SU-DHL-6 (cell line): ENCODE data around the gene ZNF23.
A peak's percentile ranks its signal among the peaks of the same experiment; 100 is the strongest.

ENCODE experiments used
- H2AFZ ChIP-seq: fragments of 200-600 bp; sonication (generic); 2 replicates; pipeline ENCODE4 v1.6.1; 2014; ENCODE audit warnings: low read depth, mild to moderate bottlenecking, moderate library complexity, mixed read lengths, antibody characterized with exemption, low read length; ENCODE audit not compliant: severe bottlenecking
- H3F3A ChIP-seq: fragments of 200-600 bp; shearing (Covaris generic); 2 replicates; pipeline ENCODE4 v1.6.0; 2016; ENCODE audit warnings: antibody characterized with exemption, mild to moderate bottlenecking; ENCODE audit not compliant: insufficient read depth
- H3K27ac ChIP-seq: fragments of 200-600 bp; sonication (generic); 2 replicates; pipeline ENCODE4 v1.5.1; 2016; ENCODE audit warnings: low read depth, mild to moderate bottlenecking, low read length, moderate library complexity, mixed read lengths
- H3K27me3 ChIP-seq: fragments of 200-600 bp; sonication (generic), shearing (Covaris generic); 2 replicates; pipeline ENCODE4 v1.6.0; 2014; ENCODE audit warnings: mild to moderate bottlenecking, low read length
- H3K36me3 ChIP-seq: fragments of 200-600 bp; sonication (generic); 2 replicates; pipeline ENCODE4 v1.6.1; 2014; ENCODE audit warnings: mild to moderate bottlenecking, low read length, mixed read lengths
- H3K4me2 ChIP-seq: fragments of 300-600, 200-600 bp; shearing (Covaris generic), sonication (generic); 2 replicates; pipeline ENCODE4 v1.6.0; 2014; ENCODE audit warnings: low read length, low read depth, mild to moderate bottlenecking; ENCODE audit not compliant: poor library complexity, severe bottlenecking
- H3K4me3 ChIP-seq: fragments of 200-600 bp; sonication (generic); 2 replicates; pipeline ENCODE4 v1.5.1; 2014; ENCODE audit warnings: antibody characterized with exemption, low read length, mild to moderate bottlenecking, mixed read lengths; ENCODE audit not compliant: insufficient read depth, poor library complexity, severe bottlenecking
- H3K79me2 ChIP-seq: fragments of 200-600 bp; sonication (generic); 2 replicates; pipeline ENCODE4 v1.6.1; 2014; ENCODE audit warnings: mild to moderate bottlenecking, low read length, moderate library complexity; ENCODE audit not compliant: insufficient read depth
- H3K9ac ChIP-seq: fragments of 200-600 bp; sonication (generic); 2 replicates; pipeline ENCODE4 v1.7.0; 2014; ENCODE audit warnings: mild to moderate bottlenecking, low read length
- H3K9me2 ChIP-seq: fragments of 200-600 bp; sonication (generic); replicated peaks from 2 replicates; pipeline ENCODE4 v1.6.1; 2014; ENCODE audit warnings: low read length; ENCODE audit not compliant: insufficient read depth
- H3K9me3 ChIP-seq: fragments of 200-600 bp; sonication (generic); 2 replicates; pipeline ENCODE4 v1.6.1; 2014; ENCODE audit warnings: low read length, mixed read lengths; ENCODE audit not compliant: insufficient read depth
- H4K20me1 ChIP-seq: fragments of 200-600 bp; sonication (generic); 2 replicates; pipeline ENCODE4 v1.6.1; 2014; ENCODE audit warnings: low read depth, mild to moderate bottlenecking, antibody characterized with exemption, low read length, moderate library complexity, mixed read lengths
- EZH2phosphoT487 ChIP-seq: fragments of 200-600 bp; sonication (generic), shearing (Covaris generic); conservative IDR thresholded peaks from 2 replicates; pipeline ENCODE4 v1.6.1; 2018; ENCODE audit warnings: mild to moderate bottlenecking, antibody characterized with exemption, low read length, moderate library complexity, mixed read lengths
- TF ChIP-seq, protein P1 (sequence below): fragments of 200-600 bp; sonication (generic); IDR thresholded peaks from one replicate; pipeline ENCODE4 v1.5.1; 2017; ENCODE audit warnings: antibody characterized with exemption, mild to moderate bottlenecking, low read length, moderate library complexity; ENCODE audit not compliant: insufficient read depth, poor library complexity, severe bottlenecking

The ZNF23 gene

DNA sequence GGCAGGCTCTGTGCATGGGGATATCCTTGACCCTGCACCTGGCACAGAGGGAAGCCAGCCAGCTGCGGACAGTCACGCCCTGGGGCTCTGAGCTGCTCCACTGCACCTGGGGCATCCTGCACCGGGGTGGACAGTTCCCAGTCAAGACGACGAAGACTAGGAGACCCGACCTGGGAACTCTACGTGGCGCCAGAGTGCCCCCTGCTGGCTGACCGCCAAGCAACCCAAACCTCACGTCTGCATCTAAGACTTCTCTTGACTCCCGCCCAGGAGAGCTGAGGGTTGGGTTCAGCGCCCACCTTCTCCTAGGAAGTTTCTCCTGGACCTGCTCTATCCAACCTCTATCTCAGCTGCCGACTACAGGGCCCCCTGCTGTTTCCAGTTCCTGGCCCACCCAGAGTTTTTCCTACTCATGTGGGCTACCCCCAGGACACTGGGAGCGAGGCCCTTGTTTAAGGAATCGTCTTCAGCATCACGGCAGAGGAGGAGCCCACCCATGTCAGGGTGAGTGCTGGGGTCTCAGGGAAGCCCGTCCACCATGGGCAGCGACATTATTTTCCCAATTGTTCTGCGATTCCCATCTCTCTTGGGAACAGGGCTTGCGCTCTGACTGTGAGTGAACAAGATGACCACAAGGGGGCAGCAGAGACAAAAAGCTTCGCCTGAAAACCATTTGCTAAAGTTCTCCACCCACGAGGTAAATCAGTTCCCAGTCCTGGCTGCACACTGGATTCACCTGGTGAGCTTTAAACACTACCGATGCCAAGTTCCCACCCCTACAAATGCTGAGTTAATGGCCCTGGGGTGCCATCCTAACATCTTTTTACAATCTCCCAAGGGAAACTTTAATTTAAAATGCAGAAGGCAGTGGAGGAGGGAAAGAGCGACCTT lies 49.5 kb downstream of the ZNF23 start:
- no peaks in the 10 kb centered on the region for H3K27me3 ChIP-seq
- no peak overlapping the region for H2AFZ ChIP-seq
- H3K4me2 ChIP-seq, result no peak overlapping the region
- TF ChIP-seq EZH2phosphoT487, result no peak
- TF ChIP-seq, protein P1, sequence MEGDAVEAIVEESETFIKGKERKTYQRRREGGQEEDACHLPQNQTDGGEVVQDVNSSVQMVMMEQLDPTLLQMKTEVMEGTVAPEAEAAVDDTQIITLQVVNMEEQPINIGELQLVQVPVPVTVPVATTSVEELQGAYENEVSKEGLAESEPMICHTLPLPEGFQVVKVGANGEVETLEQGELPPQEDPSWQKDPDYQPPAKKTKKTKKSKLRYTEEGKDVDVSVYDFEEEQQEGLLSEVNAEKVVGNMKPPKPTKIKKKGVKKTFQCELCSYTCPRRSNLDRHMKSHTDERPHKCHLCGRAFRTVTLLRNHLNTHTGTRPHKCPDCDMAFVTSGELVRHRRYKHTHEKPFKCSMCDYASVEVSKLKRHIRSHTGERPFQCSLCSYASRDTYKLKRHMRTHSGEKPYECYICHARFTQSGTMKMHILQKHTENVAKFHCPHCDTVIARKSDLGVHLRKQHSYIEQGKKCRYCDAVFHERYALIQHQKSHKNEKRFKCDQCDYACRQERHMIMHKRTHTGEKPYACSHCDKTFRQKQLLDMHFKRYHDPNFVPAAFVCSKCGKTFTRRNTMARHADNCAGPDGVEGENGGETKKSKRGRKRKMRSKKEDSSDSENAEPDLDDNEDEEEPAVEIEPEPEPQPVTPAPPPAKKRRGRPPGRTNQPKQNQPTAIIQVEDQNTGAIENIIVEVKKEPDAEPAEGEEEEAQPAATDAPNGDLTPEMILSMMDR, result peak; percentile 90
- H3K4me3 ChIP-seq, result no peak overlapping the region
- no peaks in the 10 kb centered on the region for H3K9me2 ChIP-seq
- H3K9ac ChIP-seq, result no peak overlapping the region
- no peak overlapping the region for H3K27ac ChIP-seq
- no peaks in the 10 kb centered on the region for H3K9me3 ChIP-seq
- no peaks in the 10 kb centered on the region for H3F3A ChIP-seq
- H3K79me2 ChIP-seq, result no peaks in the 10 kb centered on the region
- H3K36me3 ChIP-seq, result no peaks in the 10 kb centered on the region
- H4K20me1 ChIP-seq, result no peaks in the 10 kb centered on the region

DNA sequence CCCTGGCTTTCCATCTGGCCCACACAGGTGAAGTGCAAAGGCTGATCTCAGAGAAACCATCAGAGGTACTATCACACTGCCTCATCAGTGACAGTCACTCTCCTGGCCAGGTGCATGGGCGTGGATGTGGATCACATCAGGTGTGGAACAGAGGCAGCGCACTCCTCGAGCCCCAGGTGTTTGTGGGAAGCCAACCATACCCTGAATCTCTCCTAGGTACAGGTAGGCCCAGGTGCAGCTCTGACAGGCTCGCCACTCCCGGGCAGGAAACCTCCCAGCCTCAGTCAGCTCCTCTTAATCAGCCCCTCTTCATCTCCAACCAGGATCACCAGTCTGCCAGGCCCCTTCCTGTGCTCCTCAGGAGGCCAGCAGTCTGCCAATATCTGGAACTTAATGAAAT lies 51.9 kb downstream of the ZNF23 start:
- Histone ChIP-seq H3K27me3 (no peaks in the 10 kb centered on the region), H3K79me2 (no peaks in the 10 kb centered on the region), H3F3A (no peaks in the 10 kb centered on the region), H2AFZ (no peak overlapping the region), H3K4me2 (no peak overlapping the region), H3K9me3 (no peaks in the 10 kb centered on the region), H3K27ac (no peak overlapping the region), H3K36me3 (no peaks in the 10 kb centered on the region), H4K20me1 (no peaks in the 10 kb centered on the region), H3K4me3 (no peak overlapping the region), H3K9me2 (no peaks in the 10 kb centered on the region), H3K9ac (no peak overlapping the region)
- TF ChIP-seq, protein P1, result no peak
- no peak for TF ChIP-seq EZH2phosphoT487

DNA sequence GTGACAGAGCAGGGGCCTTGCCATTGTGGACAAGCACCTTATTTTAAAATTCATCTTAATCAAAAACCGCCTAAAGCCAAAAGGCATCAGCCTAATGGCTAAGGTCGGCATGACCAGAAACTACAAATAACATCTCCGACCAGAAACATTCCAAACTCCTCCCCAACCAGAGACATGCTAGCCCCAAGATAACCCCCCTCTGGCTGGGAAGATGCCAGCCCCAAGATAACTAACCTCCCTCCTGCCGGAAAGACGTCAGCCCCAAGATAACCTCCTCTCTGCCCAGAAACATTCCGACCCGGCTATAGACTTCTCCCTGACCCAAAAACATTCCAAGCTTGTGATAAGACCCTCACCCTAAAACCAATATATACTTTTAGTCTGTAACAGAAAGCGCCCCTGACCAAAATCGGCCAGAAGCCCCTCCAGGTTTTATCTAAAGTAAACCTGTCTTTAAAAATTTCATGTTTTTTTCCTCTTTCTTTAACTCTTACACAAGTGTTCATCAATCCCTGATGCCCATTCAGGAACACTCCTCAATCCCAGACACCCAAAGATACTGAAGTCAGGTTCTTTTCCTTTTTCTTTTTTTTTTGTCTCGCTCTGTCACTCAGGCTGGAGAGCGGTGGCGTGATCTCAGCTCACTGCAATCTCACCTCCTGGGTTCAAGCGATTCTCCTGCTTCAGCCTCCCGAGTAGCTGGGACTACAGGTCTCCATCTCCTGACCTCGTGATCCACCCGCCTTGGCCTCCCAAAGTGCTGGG lies 52.9 kb downstream of the ZNF23 start:
- Histone ChIP-seq H2AFZ (no peak overlapping the region), H3K9me2 (no peaks in the 10 kb centered on the region), H3K27ac (no peak overlapping the region), H3K9ac (no peak overlapping the region), H3K4me2 (no peak overlapping the region), H3K4me3 (no peak overlapping the region), H4K20me1 (no peaks in the 10 kb centered on the region), H3F3A (no peaks in the 10 kb centered on the region), H3K36me3 (no peaks in the 10 kb centered on the region), H3K79me2 (no peaks in the 10 kb centered on the region), H3K9me3 (no peaks in the 10 kb centered on the region), H3K27me3 (no peaks in the 10 kb centered on the region)
- no peak for TF ChIP-seq EZH2phosphoT487
- TF ChIP-seq, protein P1, result no peak
